Measurements from ENCODE around the gene NXPH3. TPM values are rescaled to one million over a fixed set of nuclear protein-coding genes. Genes with fewer than 3 reads are reported as not detected.

The NXPH3 gene
- total and polyA plus RNA-seq, 10 of the 15 experiments (the other 5 are each of a cell fraction or from before 2014, with no cell fraction given), result 0.08 to 0.35 (median 0.12) TPM; not detected in 2

GRCh38 chr17:49527927-49528651 is 47.6 kb upstream of the NXPH3 start (continued):
- TF ChIP-seq ELK1 (IDR thresholded peaks at IDR 0.05; ENCODE audit: low read depth, low read length) (no peak), DPF2 (IDR thresholded peaks at IDR 0.05) (no peak), FOXM1 (IDR thresholded peaks at IDR 0.05; ENCODE audit: low read depth, low read length) (no peak), ATF7 (IDR thresholded peaks at IDR 0.05; ENCODE audit: low read depth) (no peak), HSF1 (IDR thresholded peaks at IDR 0.05; ENCODE audit: low read depth, low read length) (no peak), PRDM15 (CRISPR knock-in tag; IDR thresholded peaks at IDR 0.05) (no peak), SUZ12 (IDR thresholded peaks at IDR 0.05; ENCODE audit: unreplicated experiment) (no peak), E4F1 (IDR thresholded peaks at IDR 0.05; ENCODE audit: borderline replicate concordance, partially characterized antibody) (no peak)

All from GM12878 (cell line).